Mesendoderm (in vitro differentiated cells): ENCODE measurements around the gene ISM1.
A peak's percentile ranks its signal among the peaks of the same experiment; 100 is the strongest.

Source experiments
- DNase-seq: peaks from one replicate; pipeline ENCODE4 v3.0.0; 2013
- H2AK5ac ChIP-seq: 2 replicates; pipeline ENCODE4 v1.6.1; 2013; ENCODE audit warnings: low read length, inconsistent platforms
- H2BK120ac ChIP-seq: 2 replicates; pipeline ENCODE4 v1.6.1; 2013; ENCODE audit warnings: low read depth, mild to moderate bottlenecking, low read length, moderate library complexity, mixed read lengths
- H2BK15ac ChIP-seq: replicated peaks from 2 replicates; pipeline ENCODE4 v1.6.1; 2013; ENCODE audit warnings: low read depth, mild to moderate bottlenecking, moderate library complexity
- H2BK5ac ChIP-seq: 2 replicates; pipeline ENCODE4 v1.6.1; 2013; ENCODE audit warnings: low read length, inconsistent platforms
- H3K18ac ChIP-seq: 2 replicates; pipeline ENCODE4 v1.6.1; 2013; ENCODE audit warnings: mild to moderate bottlenecking, low read length, mixed read lengths
- H3K23ac ChIP-seq: one replicate; pipeline ENCODE4 v1.6.1; 2013; ENCODE audit warnings: low read length
- H3K27ac ChIP-seq: 2 replicates; pipeline ENCODE4 v1.5.1; 2013; ENCODE audit warnings: low read depth, mild to moderate bottlenecking, inconsistent platforms, low read length, moderate library complexity
- H3K27me3 ChIP-seq: 2 replicates; pipeline ENCODE4 v1.6.1; 2013; ENCODE audit warnings: low read length, control low read depth, mild to moderate bottlenecking, inconsistent platforms; ENCODE audit not compliant: insufficient read depth, poor library complexity
- H3K36me3 ChIP-seq: 2 replicates; pipeline ENCODE4 v1.6.1; 2013; ENCODE audit warnings: low read length, inconsistent platforms; ENCODE audit not compliant: control insufficient read depth, insufficient read depth
- H3K4ac ChIP-seq: one replicate; pipeline ENCODE4 v1.6.1; 2013; ENCODE audit warnings: low read depth, mild to moderate bottlenecking, low read length, moderate library complexity
- H3K4me1 ChIP-seq: 2 replicates; pipeline ENCODE4 v1.6.1; 2013; ENCODE audit warnings: low read depth, low read length, inconsistent platforms; ENCODE audit not compliant: control insufficient read depth
- H3K4me2 ChIP-seq: 2 replicates; pipeline ENCODE4 v1.6.1; 2013; ENCODE audit warnings: low read length
- H3K4me3 ChIP-seq: 2 replicates; pipeline ENCODE4 v1.5.1; 2013; ENCODE audit warnings: mild to moderate bottlenecking, low read length
- H3K56ac ChIP-seq: one replicate; pipeline ENCODE4 v1.6.1; 2013; ENCODE audit warnings: low read length
- H3K79me1 ChIP-seq: 2 replicates; pipeline ENCODE4 v1.6.1; 2013; ENCODE audit warnings: low read length, inconsistent platforms
- H3K79me2 ChIP-seq: 2 replicates; pipeline ENCODE4 v1.6.1; 2013; ENCODE audit warnings: mild to moderate bottlenecking, low read length; ENCODE audit not compliant: control insufficient read depth, insufficient read depth
- H3K9ac ChIP-seq: 2 replicates; pipeline ENCODE4 v1.6.1; 2013; ENCODE audit warnings: low read length, inconsistent platforms
- H4K5ac ChIP-seq: one replicate; pipeline ENCODE4 v1.6.1; 2013; ENCODE audit warnings: low read length
- H4K8ac ChIP-seq: one replicate; pipeline ENCODE4 v1.6.1; 2013; ENCODE audit warnings: low read depth, mild to moderate bottlenecking, control low read depth, low read length, moderate library complexity
- WGBS: extraction: QIAGEN DNeasy Blood & Tissue Kit; methylation state at CpG from one replicate; pipeline ENCODE4 v1.1.7; 2013; ENCODE audit warnings: low lambda C conversion rate, missing lambda C conversion rate; ENCODE audit not compliant: insufficient coverage; ENCODE audit errors: extremely low coverage; 5-methylcytosine and 5-hydroxymethylcytosine counted together

Gene ISM1

DNA sequence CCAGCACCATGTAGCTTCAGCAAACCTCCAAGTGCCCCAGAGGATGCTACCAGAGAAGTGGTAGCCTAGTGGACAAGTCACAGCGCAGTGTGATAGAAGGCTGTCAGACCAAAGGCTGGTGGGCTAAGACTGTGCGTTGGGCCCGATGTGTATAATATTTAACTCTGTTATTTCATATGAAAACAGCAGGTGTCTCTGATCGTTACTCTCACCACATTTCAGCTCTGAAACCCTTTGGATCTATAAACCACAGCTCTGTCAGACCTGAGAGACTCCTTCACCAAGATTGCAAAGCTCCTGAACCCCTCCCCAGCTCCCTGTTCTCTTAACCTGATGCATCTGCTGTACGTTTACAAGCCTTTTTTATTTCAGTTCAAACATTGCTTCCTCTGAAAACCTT is 43.8 kb downstream of the ISM1 start:
- no peak overlapping the region for H4K5ac ChIP-seq
- H3K56ac ChIP-seq, result no peak overlapping the region
- H3K4me1 ChIP-seq, result peaks cover 4% of the 10 kb centered on the region
- no peak overlapping the region for H2BK120ac ChIP-seq
- no peaks in the 10 kb centered on the region for H3K79me1 ChIP-seq
- H3K23ac ChIP-seq, result no peak overlapping the region
- H3K36me3 ChIP-seq, result no peaks in the 10 kb centered on the region
- no peak overlapping the region for H3K27ac ChIP-seq
- no peak overlapping the region for H3K9ac ChIP-seq
- no peak overlapping the region for H3K18ac ChIP-seq
- no peaks in the 10 kb centered on the region for H3K79me2 ChIP-seq
- no peak overlapping the region for H4K8ac ChIP-seq
- H2BK5ac ChIP-seq, result no peak overlapping the region
- H2AK5ac ChIP-seq, result no peak overlapping the region
- WGBS, result no CpG with 5 or more reads among the region's 5 CpGs
- no peak overlapping the region for H2BK15ac ChIP-seq
- no peak for DNase-seq
- no peak overlapping the region for H3K4me2 ChIP-seq
- no peaks in the 10 kb centered on the region for H3K27me3 ChIP-seq
- no peak overlapping the region for H3K4me3 ChIP-seq
- no peak overlapping the region for H3K4ac ChIP-seq

GRCh38 chr20:13265941-13266340 is 44.9 kb downstream of the ISM1 start:
- no peaks in the 10 kb centered on the region for H3K27me3 ChIP-seq
- H4K5ac ChIP-seq, result no peak overlapping the region
- no peak overlapping the region for H3K23ac ChIP-seq
- H3K79me2 ChIP-seq, result no peaks in the 10 kb centered on the region
- H3K4ac ChIP-seq, result no peak overlapping the region
- no peaks in the 10 kb centered on the region for H3K36me3 ChIP-seq
- WGBS, result no CpG with 5 or more reads among the region's 4 CpGs
- H2BK5ac ChIP-seq, result no peak overlapping the region
- no peak overlapping the region for H3K27ac ChIP-seq
- H3K9ac ChIP-seq, result no peak overlapping the region
- H3K18ac ChIP-seq, result no peak overlapping the region
- peak; percentile 40 for DNase-seq
- H3K4me2 ChIP-seq, result no peak overlapping the region
- peak overlapping the region; percentile 47 for H3K56ac ChIP-seq
- H2BK120ac ChIP-seq, result no peak overlapping the region
- peaks cover 4% of the 10 kb centered on the region for H3K4me1 ChIP-seq
- H3K4me3 ChIP-seq, result no peak overlapping the region
- H2BK15ac ChIP-seq, result no peak overlapping the region
- H2AK5ac ChIP-seq, result no peak overlapping the region
- no peak overlapping the region for H4K8ac ChIP-seq
- no peaks in the 10 kb centered on the region for H3K79me1 ChIP-seq

DNA sequence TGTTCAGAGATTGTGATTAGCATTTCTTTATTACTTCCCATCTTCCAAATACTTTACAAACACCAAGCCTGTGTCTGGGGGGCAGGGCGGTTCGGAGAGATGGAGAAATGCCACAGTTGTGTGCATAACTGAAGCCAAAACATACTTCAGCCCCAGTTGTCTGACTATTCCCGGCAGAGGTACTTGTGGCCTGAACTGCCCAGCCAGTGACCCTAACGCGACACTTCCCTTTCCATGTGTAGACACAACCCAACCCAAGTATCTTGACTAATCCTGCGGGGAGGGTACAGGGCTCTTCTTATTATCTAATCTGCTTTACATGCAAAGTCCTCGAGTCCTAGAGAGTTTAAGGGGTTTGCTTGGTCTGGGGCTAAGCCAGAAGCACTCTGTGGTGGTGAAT is 46.2 kb downstream of the ISM1 start:
- no peak overlapping the region for H2AK5ac ChIP-seq
- DNase-seq, result peak; percentile 18
- no peaks in the 10 kb centered on the region for H3K36me3 ChIP-seq
- no peak overlapping the region for H2BK15ac ChIP-seq
- no peak overlapping the region for H4K5ac ChIP-seq
- H3K23ac ChIP-seq, result no peak overlapping the region
- H3K18ac ChIP-seq, result no peak overlapping the region
- no peak overlapping the region for H3K4me2 ChIP-seq
- no peak overlapping the region for H4K8ac ChIP-seq
- no CpG with 5 or more reads among the region's 7 CpGs for WGBS
- no peak overlapping the region for H3K9ac ChIP-seq
- no peak overlapping the region for H3K4ac ChIP-seq
- H3K79me1 ChIP-seq, result no peaks in the 10 kb centered on the region
- H2BK120ac ChIP-seq, result no peak overlapping the region
- no peaks in the 10 kb centered on the region for H3K79me2 ChIP-seq
- no peak overlapping the region for H3K27ac ChIP-seq
- peaks cover 4% of the 10 kb centered on the region for H3K4me1 ChIP-seq
- H3K4me3 ChIP-seq, result no peak overlapping the region
- H2BK5ac ChIP-seq, result no peak overlapping the region
- H3K27me3 ChIP-seq, result no peaks in the 10 kb centered on the region
- H3K56ac ChIP-seq, result no peak overlapping the region

- no peak overlapping the region for H3K4ac ChIP-seq
- H3K4me3 ChIP-seq, result no peak overlapping the region
- H3K9ac ChIP-seq, result no peak overlapping the region
- DNase-seq, result no peak
- no peak overlapping the region for H3K18ac ChIP-seq
- no peaks in the 10 kb centered on the region for H3K36me3 ChIP-seq
- no peak overlapping the region for H2AK5ac ChIP-seq
- H3K56ac ChIP-seq, result no peak overlapping the region
- no peak overlapping the region for H3K23ac ChIP-seq
- no peak overlapping the region for H2BK120ac ChIP-seq
- H3K27ac ChIP-seq, result no peak overlapping the region
- no peak overlapping the region for H2BK5ac ChIP-seq
- no peaks in the 10 kb centered on the region for H3K79me2 ChIP-seq
- no peak overlapping the region for H3K4me2 ChIP-seq
- no peaks in the 10 kb centered on the region for H3K4me1 ChIP-seq
- H3K27me3 ChIP-seq, result no peaks in the 10 kb centered on the region
- H2BK15ac ChIP-seq, result no peak overlapping the region
- H3K79me1 ChIP-seq, result no peaks in the 10 kb centered on the region
- H4K5ac ChIP-seq, result no peak overlapping the region
- no peak overlapping the region for H4K8ac ChIP-seq
- no CpG with 5 or more reads among the region's 2 CpGs for WGBS
Observed at GRCh38 chr20:13268953-13269352, 47.9 kb downstream of the ISM1 start.

GRCh38 chr20:13270211-13270610 is 49.1 kb downstream of the ISM1 start:
- Histone ChIP-seq H2BK15ac (no peak overlapping the region), H2BK5ac (no peak overlapping the region), H3K4me3 (no peak overlapping the region), H3K79me1 (no peaks in the 10 kb centered on the region), H3K4me1 (no peaks in the 10 kb centered on the region), H3K27ac (no peak overlapping the region), H3K79me2 (no peaks in the 10 kb centered on the region), H2AK5ac (no peak overlapping the region), H3K36me3 (no peaks in the 10 kb centered on the region), H4K5ac (no peak overlapping the region), H3K56ac (no peak overlapping the region), H3K4ac (no peak overlapping the region), H3K23ac (no peak overlapping the region), H3K4me2 (no peak overlapping the region), H2BK120ac (no peak overlapping the region), H4K8ac (no peak overlapping the region), H3K27me3 (no peaks in the 10 kb centered on the region), H3K9ac (no peak overlapping the region), H3K18ac (no peak overlapping the region)
- DNase-seq, result no peak
- no CpG with 5 or more reads among the region's 1 CpG for WGBS

DNA sequence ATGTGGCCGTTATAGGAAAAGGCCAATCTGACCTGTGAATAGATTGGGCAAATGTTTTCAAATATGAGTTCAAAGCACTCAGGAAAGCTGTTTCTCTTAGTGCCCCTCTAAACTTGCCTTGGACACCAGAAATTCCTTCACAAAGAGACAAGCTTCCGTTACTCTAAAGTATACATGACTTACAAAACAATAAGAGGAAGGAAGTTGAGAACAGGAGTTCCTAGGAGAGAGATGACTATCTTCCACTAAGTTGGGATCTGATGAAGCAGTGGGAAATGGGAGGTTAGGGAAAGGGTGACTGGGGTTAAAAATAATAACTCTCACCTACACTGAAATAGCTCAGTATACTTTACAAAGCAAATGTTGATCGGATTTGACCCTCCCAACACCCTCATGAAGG is 50.0 kb downstream of the ISM1 start:
- H3K18ac ChIP-seq, result no peak overlapping the region
- no peak overlapping the region for H3K27ac ChIP-seq
- no peak overlapping the region for H2BK5ac ChIP-seq
- H2BK15ac ChIP-seq, result no peak overlapping the region
- H3K4me3 ChIP-seq, result no peak overlapping the region
- no peaks in the 10 kb centered on the region for H3K4me1 ChIP-seq
- no peaks in the 10 kb centered on the region for H3K79me2 ChIP-seq
- no CpG with 5 or more reads among the region's 3 CpGs for WGBS
- H3K27me3 ChIP-seq, result no peaks in the 10 kb centered on the region
- no peak overlapping the region for H3K56ac ChIP-seq
- no peak overlapping the region for H4K5ac ChIP-seq
- no peak overlapping the region for H2AK5ac ChIP-seq
- H3K4me2 ChIP-seq, result no peak overlapping the region
- H3K36me3 ChIP-seq, result no peaks in the 10 kb centered on the region
- H4K8ac ChIP-seq, result no peak overlapping the region
- DNase-seq, result no peak
- no peak overlapping the region for H3K4ac ChIP-seq
- H3K9ac ChIP-seq, result no peak overlapping the region
- no peak overlapping the region for H2BK120ac ChIP-seq
- no peak overlapping the region for H3K23ac ChIP-seq
- H3K79me1 ChIP-seq, result no peaks in the 10 kb centered on the region
